Neuronal stem cell (in vitro differentiated cells): ENCODE data around the gene SPSB2.

Experiments
- DNase-seq: peaks from one replicate; pipeline ENCODE4 v3.0.0-alpha.2; 2013; ENCODE audit warnings: low spot score
- H2AFZ ChIP-seq: one replicate; pipeline ENCODE4 v1.6.1; 2013; ENCODE audit warnings: mild to moderate bottlenecking, low read length, inconsistent platforms
- H2AK5ac ChIP-seq: 2 replicates; pipeline ENCODE4 v1.6.1; 2013; ENCODE audit warnings: low read depth, mild to moderate bottlenecking, inconsistent platforms, low read length, moderate library complexity, mixed read lengths
- H2BK120ac ChIP-seq: 2 replicates; pipeline ENCODE4 v1.6.1; 2013; ENCODE audit warnings: low read depth, mild to moderate bottlenecking, inconsistent platforms, low read length, moderate library complexity, mixed read lengths
- H2BK12ac ChIP-seq: one replicate; pipeline ENCODE4 v1.6.1; 2013; ENCODE audit warnings: low read length, inconsistent platforms
- H2BK15ac ChIP-seq: 2 replicates; pipeline ENCODE4 v1.6.1; 2013; ENCODE audit warnings: mild to moderate bottlenecking, low read length, inconsistent platforms, mixed read lengths
- H2BK5ac ChIP-seq: one replicate; pipeline ENCODE4 v1.6.1; 2013; ENCODE audit warnings: inconsistent platforms, mild to moderate bottlenecking, low read length, moderate library complexity
- H3K14ac ChIP-seq: one replicate; pipeline ENCODE4 v1.6.1; 2013; ENCODE audit warnings: low read length, inconsistent platforms
- H3K18ac ChIP-seq: 2 replicates; pipeline ENCODE4 v1.6.1; 2013; ENCODE audit warnings: low read length, inconsistent platforms
- H3K23ac ChIP-seq: 2 replicates; pipeline ENCODE4 v1.6.1; 2013; ENCODE audit warnings: low read depth, mild to moderate bottlenecking, mixed read lengths, low read length, inconsistent platforms; ENCODE audit not compliant: poor library complexity
- H3K27ac ChIP-seq: replicated peaks from 3 replicates; pipeline ENCODE4 v1.5.1; 2013; ENCODE audit warnings: low read length, inconsistent platforms
- H3K27me3 ChIP-seq, 3 experiments: 2 replicates each; pipeline ENCODE4 v1.6.1; 2013; ENCODE audit warnings: low read length in 3 of 3, mild to moderate bottlenecking in 2 of 3, inconsistent platforms in 1 of 3, low read depth in 1 of 3, mixed read lengths in 1 of 3, moderate library complexity in 1 of 3; ENCODE audit not compliant: control insufficient read depth in 3 of 3, insufficient read depth in 3 of 3
- H3K36me3 ChIP-seq, 2 donors: replicated peaks in 1 of 2; 2 replicates each; pipeline ENCODE4 v1.6.1; 2013; ENCODE audit warnings: low read length in 2 of 2; ENCODE audit not compliant: control insufficient read depth in 2 of 2, insufficient read depth in 2 of 2
- H3K4ac ChIP-seq: 2 replicates; pipeline ENCODE4 v1.6.1; 2013; ENCODE audit warnings: inconsistent platforms, mild to moderate bottlenecking, low read length, moderate library complexity
- H3K4me1 ChIP-seq, 2 donors: 1 replicate in 1 of 2; 2 replicates in 1 of 2; pipeline ENCODE4 v1.6.1; 2013; ENCODE audit warnings: low read length in 2 of 2, low read depth in 1 of 2; ENCODE audit not compliant: control insufficient read depth in 2 of 2, insufficient read depth in 1 of 2
- H3K4me2 ChIP-seq: one replicate; pipeline ENCODE4 v1.6.1; 2013; ENCODE audit warnings: mild to moderate bottlenecking, low read length, inconsistent platforms; ENCODE audit not compliant: insufficient read depth, poor library complexity, severe bottlenecking
- H3K4me3 ChIP-seq, 2 donors: 2 replicates each; pipeline ENCODE4 v1.5.1; 2013; ENCODE audit warnings: low read length in 2 of 2, mild to moderate bottlenecking in 2 of 2, inconsistent platforms in 1 of 2, moderate library complexity in 1 of 2
- H3K79me1 ChIP-seq: one replicate; pipeline ENCODE4 v1.6.1; 2013; ENCODE audit warnings: low read depth, mild to moderate bottlenecking, inconsistent platforms, low read length, moderate library complexity
- H3K9ac ChIP-seq: one replicate; pipeline ENCODE4 v1.6.1; 2013; ENCODE audit warnings: mild to moderate bottlenecking, low read depth, low read length, inconsistent platforms; ENCODE audit not compliant: poor library complexity
- H3K9me3 ChIP-seq, 2 donors: replicated peaks in 1 of 2; 2 replicates each; pipeline versions ENCODE3 to v1.6.1; 2013; ENCODE audit warnings: low read length in 2 of 2, mild to moderate bottlenecking in 2 of 2, inconsistent platforms in 1 of 2, low read depth in 1 of 2, mixed read lengths in 1 of 2, moderate library complexity in 1 of 2; ENCODE audit not compliant: control insufficient read depth in 2 of 2, insufficient read depth in 1 of 2
- H4K8ac ChIP-seq: one replicate; pipeline ENCODE4 v1.6.1; 2013; ENCODE audit warnings: low read depth, mild to moderate bottlenecking, inconsistent platforms, low read length, moderate library complexity
- H4K91ac ChIP-seq: one replicate; pipeline ENCODE4 v1.6.1; 2013; ENCODE audit warnings: low read length, low read depth, mild to moderate bottlenecking, inconsistent platforms; ENCODE audit not compliant: poor library complexity
- WGBS, 2 donors: extraction: QIAGEN DNeasy Blood & Tissue Kit; methylation state at CpG; one replicate each; pipeline ENCODE4 v1.1.7; 2013; ENCODE audit warnings: missing lambda C conversion rate in 2 of 2, mixed read lengths in 1 of 2; ENCODE audit not compliant: insufficient read length in 2 of 2, insufficient replicate concordance in 1 of 2; ENCODE audit errors: extremely low coverage in 2 of 2; 5-methylcytosine and 5-hydroxymethylcytosine counted together

SPSB2 gene

GRCh38 chr12:6863033-6863432 is 10.1 kb downstream of the SPSB2 start:
- Histone ChIP-seq H2BK12ac (no peak overlapping the region), H2BK120ac (no peak overlapping the region), H3K4ac (no peak overlapping the region), H4K91ac (no peak overlapping the region), H2BK15ac (no peak overlapping the region), H2AFZ (no peak overlapping the region), H3K14ac (no peak overlapping the region), H4K8ac (no peak overlapping the region), H3K4me1 (peaks cover 5 to 12% of the 10 kb centered on the region in 2 donors), H3K27me3 (no peaks in the 10 kb centered on the region), H3K4me2 (no peak overlapping the region), H3K36me3 (peaks cover 51 to 82% of the 10 kb centered on the region in 2 donors), H3K9me3 (peaks cover 0 to 2% of the 10 kb centered on the region in 2 donors), H3K23ac (peak overlapping the region; percentile 16), H3K79me1 (no peaks in the 10 kb centered on the region), H2BK5ac (no peak overlapping the region), H3K27ac (no peak overlapping the region), H3K18ac (no peak overlapping the region), H2AK5ac (no peak overlapping the region), H3K4me3 (no peak overlapping the region), H3K9ac (no peak overlapping the region)
- no peak for DNase-seq
- no CpG with 5 or more reads among the region's 11 CpGs for WGBS, 2 donors

DNA sequence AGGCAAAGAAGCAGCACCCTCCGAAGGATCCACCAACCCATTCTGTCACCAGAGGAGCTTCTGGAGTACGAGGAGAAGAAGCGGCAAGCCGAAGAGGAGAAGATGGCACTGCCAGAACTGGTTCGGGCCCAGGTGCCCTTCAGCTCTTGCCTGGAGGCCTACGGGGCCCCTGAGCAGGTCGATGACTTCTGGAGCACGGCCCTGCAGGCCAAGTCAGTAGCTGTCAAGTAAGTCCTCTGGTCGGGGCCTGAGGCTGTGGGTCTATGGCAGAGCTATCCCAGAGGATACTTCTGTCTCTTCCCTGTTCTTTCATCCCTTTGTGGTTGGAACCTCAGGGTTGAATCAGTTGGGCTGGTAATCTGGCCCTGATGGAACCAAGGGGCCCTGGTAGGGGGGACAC is 11.7 kb downstream of the SPSB2 start:
- Histone ChIP-seq H3K36me3 (peaks cover 62 to 97% of the 10 kb centered on the region in 2 donors), H2AK5ac (no peak overlapping the region)

GRCh38 chr12:6860942-6861341 is 12.2 kb downstream of the SPSB2 start:
- no peak for DNase-seq
- no peak overlapping the region for H3K4me2 ChIP-seq
- H3K18ac ChIP-seq = no peak overlapping the region

More for the DNA sequence above, 11.7 kb downstream of the SPSB2 start:
- Histone ChIP-seq H4K8ac (no peak overlapping the region), H3K4ac (no peak overlapping the region), H3K4me1 (peaks cover 0 to 6% of the 10 kb centered on the region in 2 donors), H2AFZ (no peak overlapping the region), H2BK12ac (no peak overlapping the region), H3K9ac (no peak overlapping the region), H3K27me3 (no peaks in the 10 kb centered on the region), H3K79me1 (no peaks in the 10 kb centered on the region), H3K27ac (no peak overlapping the region), H3K9me3 (peaks cover 0 to 2% of the 10 kb centered on the region in 2 donors), H3K18ac (no peak overlapping the region), H2BK5ac (no peak overlapping the region), H4K91ac (no peak overlapping the region), H2BK120ac (no peak overlapping the region), H3K23ac (no peak overlapping the region), H3K4me2 (no peak overlapping the region), H3K14ac (no peak overlapping the region), H2BK15ac (no peak overlapping the region), H3K4me3 (no peak overlapping the region)
- no peak for DNase-seq
- no CpG with 5 or more reads among the region's 9 CpGs for WGBS, 2 donors

DNA sequence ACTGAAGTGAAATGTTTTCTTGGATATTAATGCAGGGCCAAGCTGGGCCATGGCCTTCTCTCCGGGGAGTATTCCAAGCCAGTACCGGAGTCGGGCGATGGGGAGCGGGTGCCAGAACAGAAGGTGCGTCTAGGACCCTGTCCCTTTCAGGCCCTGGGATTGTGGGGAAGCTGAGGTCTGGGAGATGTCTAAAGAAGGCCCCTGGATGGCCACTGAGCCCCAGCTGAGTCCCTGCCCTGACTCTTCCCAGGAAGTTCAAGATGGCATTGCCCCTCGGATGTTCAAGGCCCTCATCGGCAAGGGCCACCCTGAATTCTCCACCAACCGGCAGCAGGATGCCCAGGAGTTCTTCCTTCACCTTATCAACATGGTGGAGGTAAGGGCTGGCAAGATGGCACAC is 13.0 kb downstream of the SPSB2 start:
- Histone ChIP-seq H3K79me1 (peaks cover 4% of the 10 kb centered on the region), H3K9me3 (peaks cover 0 to 2% of the 10 kb centered on the region in 2 donors), H3K4ac (no peak overlapping the region), H3K36me3 (peaks cover 70 to 97% of the 10 kb centered on the region in 2 donors), H3K9ac (no peak overlapping the region), H2AK5ac (no peak overlapping the region), H3K23ac (no peak overlapping the region), H2BK5ac (no peak overlapping the region), H2BK12ac (no peak overlapping the region), H2BK120ac (no peak overlapping the region), H3K18ac (no peak overlapping the region), H3K4me2 (no peak overlapping the region), H2BK15ac (no peak overlapping the region), H3K14ac (no peak overlapping the region), H3K27ac (no peak overlapping the region), H3K4me1 (no peaks in the 10 kb centered on the region), H3K4me3 (peak overlapping the region in 1 of 2 donors; percentile 49), H2AFZ (no peak overlapping the region), H3K27me3 (no peaks in the 10 kb centered on the region), H4K91ac (no peak overlapping the region), H4K8ac (no peak overlapping the region)
- no CpG with 5 or more reads among the region's 9 CpGs for WGBS, 2 donors
- DNase-seq = no peak

More at GRCh38 chr12:6860942-6861341, 12.2 kb downstream of the SPSB2 start:
- H3K4me3 ChIP-seq = peak overlapping the region in 1 of 2 donors; percentile 42
- H4K91ac ChIP-seq = no peak overlapping the region
- no peak overlapping the region for H3K23ac ChIP-seq
- no peaks in the 10 kb centered on the region for H3K27me3 ChIP-seq
- no peak overlapping the region for H2BK15ac ChIP-seq
- no peak overlapping the region for H2BK12ac ChIP-seq
- no peak overlapping the region for H3K4ac ChIP-seq
- no peak overlapping the region for H2AK5ac ChIP-seq
- no peak overlapping the region for H3K14ac ChIP-seq
- H2AFZ ChIP-seq = no peak overlapping the region
- H3K9ac ChIP-seq = no peak overlapping the region
- no peak overlapping the region for H4K8ac ChIP-seq
- H2BK120ac ChIP-seq = no peak overlapping the region
- H3K36me3 ChIP-seq = peaks cover 67 to 97% of the 10 kb centered on the region in 2 donors
- peaks cover 1% of the 10 kb centered on the region for H3K79me1 ChIP-seq
- no CpG with 5 or more reads among the region's 7 CpGs for WGBS, 2 donors
- no peak overlapping the region for H3K27ac ChIP-seq
- H3K9me3 ChIP-seq = peaks cover 0 to 2% of the 10 kb centered on the region in 2 donors
- peaks cover 0 to 3% of the 10 kb centered on the region in 2 donors for H3K4me1 ChIP-seq
- H2BK5ac ChIP-seq = no peak overlapping the region
